Heart right ventricle (tissue), 16 donors: ENCODE data around the gene FYTTD1. TPM values are rescaled to one million over a fixed set of nuclear protein-coding genes. Genes with fewer than 3 reads are reported as not detected.
A peak's percentile ranks its signal among the peaks of the same experiment; 100 is the strongest.

Experiments
- ATAC-seq, 8 donors: fragments of 200-7000 bp; cut with Tn5 transposase; one replicate each; pipeline ENCODE4 v1.9.1; 2020; ENCODE audit warnings: mild to moderate bottlenecking in 8 of 8, moderate library complexity in 8 of 8, moderate number of reproducible peaks in 1 of 8
- DNase-seq, 2 donors: peaks; one replicate each; pipeline ENCODE4 v3.0.0-alpha.2; 2020
- H3K27ac ChIP-seq, 10 donors: fragments of 200-600 bp; sonication (generic) in 2 of 10; one replicate each; pipeline versions ENCODE4 v1.5.0 to v1.8.0; 2020 to 2022; ENCODE audit warnings: mild to moderate bottlenecking in 3 of 10
- H3K27me3 ChIP-seq, 7 donors: fragments of 200-600 bp; one replicate each; pipeline ENCODE4 v1.8.0; 2021 to 2022; ENCODE audit warnings: mild to moderate bottlenecking in 2 of 7
- H3K36me3 ChIP-seq, 9 donors: fragments of 200-600 bp; sonication (generic) in 1 of 9; one replicate each; pipeline versions ENCODE4 v1.5.0 to v1.8.0; 2020 to 2022; ENCODE audit warnings: mild to moderate bottlenecking in 2 of 9
- H3K4me1 ChIP-seq, 9 donors: fragments of 200-600 bp; sonication (generic) in 1 of 9; one replicate each; pipeline versions ENCODE4 v1.5.0 to v1.8.0; 2020 to 2022; ENCODE audit warnings: mild to moderate bottlenecking in 4 of 9
- H3K4me3 ChIP-seq, 10 donors: fragments of 200-600 bp; sonication (generic) in 2 of 10; one replicate each; pipeline versions ENCODE4 v1.5.0 to v1.8.0; 2020 to 2022; ENCODE audit warnings: mild to moderate bottlenecking in 7 of 10, moderate library complexity in 2 of 10
- H3K9me3 ChIP-seq, 11 donors: fragments of 200-600 bp in 10 of 11; sonication (generic) in 2 of 11; one replicate each; pipeline versions ENCODE4 v1.5.0 to v1.8.0; 2013 to 2022; ENCODE audit warnings: mild to moderate bottlenecking in 2 of 11, control low read depth in 1 of 11, moderate library complexity in 1 of 11
- whole genome bisulfite sequencing, 2 donors: extraction: QIAGEN DNeasy Blood & Tissue Kit; methylation state at CpG; one replicate each; pipeline ENCODE4 v1.1.7; 2013; ENCODE audit warnings: inconsistent platforms in 1 of 2; 5-methylcytosine and 5-hydroxymethylcytosine counted together
- intact Hi-C, 10 donors: fragments of 100-400 bp; cut with DNase I; formaldehyde crosslinking; loops; one replicate each; pipeline versions ENCODE4 v1.11.1 to v1.14.2; 2022
- polyA plus RNA-seq, 2 donors: library from polyadenylated mRNA; stranded (reverse); fragments of 200-250 nt; gene quantifications; one replicate each; pipeline ENCODE4 v1.2.3, GENCODE V29; 2013
- total RNA-seq, 10 donors: library from RNA; stranded (reverse); fragmentation: NEBNext Ultra II Directional in 3 of 10; extraction: Animal tissue kit (Norgen Biotek cat#: 25700) in 3 of 10; gene quantifications; one replicate each; pipeline versions ENCODE4 v1.2.1 to v1.2.4, GENCODE V29; 2021 to 2023
- TF ChIP-seq, protein P1 (sequence below), 9 donors: fragments of 200-600 bp; sonication (generic) in 2 of 9; IDR thresholded peaks; one replicate each; pipeline versions ENCODE4 v1.5.0 to v1.8.0; 2021 to 2022; ENCODE audit warnings: antibody characterized with exemption in 9 of 9, mild to moderate bottlenecking in 5 of 9, moderate library complexity in 1 of 9
- donor health status: Arrhythmogenic right ventricular cardiomyopathy.
- donor health status: ischemic (EF 13 %, LVEDD 7.1; RV severe dilation, severe dysfunction).
- donor health status: healthy with polysubstance abuse.
- donor health status: DM: no; HTN: yes; CAD: no.
- donor health status: DM: no; HTN: no; CAD: no.
- donor health status: ischemic (EF 25% LVEDD 6.9; RV normal size, moderate dysfunction).
- donor health status: ischemic (EF 25% LVEDD 5.7; RV mildly dilated, moderate dysfunction).
- donor health status: healthy.
- donor health status: DM: yes; HTN: yes; CAD: no.
- donor health status: Ischemic cardiomyopathy.
- donor health status: ischemic (EF 35%, LVEDD 5.7; RV mildly dilated, moderate dysfunction).
- donor health status: nonischemic (EF 11% LVEDD 7.7; RV severe dilation, severe dysfunction).
- donor health status: DM: yes; HTN: yes; CAD: no.
- donor health status: PGD.
- donor health status: ischemic (EF 29% LVEDD 5.4; RV normal size, mild dysfunction).
- donor health status: nonischemic (EF 23%, LVEDD 6.1; RV moderate dilation, normal function).

FYTTD1 gene
- total and polyA plus RNA-seq, 12 donors = 16.5 to 111 (median 77.9) TPM

DNA sequence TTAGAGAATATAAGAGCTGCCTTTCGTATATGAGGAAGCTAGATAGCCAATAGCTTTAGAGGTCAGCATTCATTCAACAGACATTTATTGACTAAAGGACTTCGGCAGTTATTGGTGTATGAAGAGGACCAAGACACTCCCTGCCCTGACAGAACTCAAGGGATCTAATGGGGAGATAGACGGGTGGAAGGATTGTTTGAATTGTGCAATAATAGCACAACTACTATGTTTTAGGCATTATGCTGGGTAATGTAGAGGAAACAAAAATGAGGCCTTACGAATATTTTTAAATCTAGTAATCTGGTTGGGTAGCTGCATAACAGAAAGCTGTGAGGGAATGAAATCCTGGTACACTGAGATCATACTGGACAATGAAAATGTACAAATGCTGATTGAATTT, 46.4 kb downstream of the FYTTD1 start:
- no peak for DNase-seq
- H3K4me3 ChIP-seq = no peak overlapping the region
- no peaks in the 10 kb centered on the region for H3K36me3 ChIP-seq
- WGBS, 2 donors = 59 to 63% methylated on average over 4 of the region's 4 CpGs
- TF ChIP-seq, protein P1, sequence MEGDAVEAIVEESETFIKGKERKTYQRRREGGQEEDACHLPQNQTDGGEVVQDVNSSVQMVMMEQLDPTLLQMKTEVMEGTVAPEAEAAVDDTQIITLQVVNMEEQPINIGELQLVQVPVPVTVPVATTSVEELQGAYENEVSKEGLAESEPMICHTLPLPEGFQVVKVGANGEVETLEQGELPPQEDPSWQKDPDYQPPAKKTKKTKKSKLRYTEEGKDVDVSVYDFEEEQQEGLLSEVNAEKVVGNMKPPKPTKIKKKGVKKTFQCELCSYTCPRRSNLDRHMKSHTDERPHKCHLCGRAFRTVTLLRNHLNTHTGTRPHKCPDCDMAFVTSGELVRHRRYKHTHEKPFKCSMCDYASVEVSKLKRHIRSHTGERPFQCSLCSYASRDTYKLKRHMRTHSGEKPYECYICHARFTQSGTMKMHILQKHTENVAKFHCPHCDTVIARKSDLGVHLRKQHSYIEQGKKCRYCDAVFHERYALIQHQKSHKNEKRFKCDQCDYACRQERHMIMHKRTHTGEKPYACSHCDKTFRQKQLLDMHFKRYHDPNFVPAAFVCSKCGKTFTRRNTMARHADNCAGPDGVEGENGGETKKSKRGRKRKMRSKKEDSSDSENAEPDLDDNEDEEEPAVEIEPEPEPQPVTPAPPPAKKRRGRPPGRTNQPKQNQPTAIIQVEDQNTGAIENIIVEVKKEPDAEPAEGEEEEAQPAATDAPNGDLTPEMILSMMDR (IDR thresholded peaks at IDR 0.05) = no peak
- no peaks in the 10 kb centered on the region for H3K9me3 ChIP-seq
- H3K27ac ChIP-seq = no peak overlapping the region
- H3K4me1 ChIP-seq = peaks cover 10 to 79% (median 51%) of the 10 kb centered on the region in 9 donors
- no peak for ATAC-seq
- no peaks in the 10 kb centered on the region for H3K27me3 ChIP-seq
- intact Hi-C loops = no loop called here

DNA sequence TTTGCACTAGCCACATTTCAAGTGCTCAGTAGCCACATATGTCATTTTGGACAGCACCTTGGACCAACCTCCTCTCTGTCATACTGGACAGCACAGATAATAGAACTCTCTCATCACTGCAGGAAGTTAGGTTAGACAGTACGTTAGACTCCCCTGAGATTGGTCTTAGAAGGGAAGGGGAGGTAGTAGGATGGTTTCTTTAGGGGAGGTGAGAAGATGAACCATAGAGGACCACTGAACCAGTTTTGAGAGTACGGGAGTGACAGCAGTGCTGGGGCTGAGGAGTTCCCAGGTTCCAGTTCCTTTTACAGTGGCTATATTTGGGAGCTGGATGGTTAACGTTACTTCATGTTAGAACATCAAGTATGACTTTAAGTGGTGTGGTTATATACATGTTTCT, 49.2 kb downstream of the FYTTD1 start:
- Histone ChIP-seq H3K27me3 (no peaks in the 10 kb centered on the region), H3K4me1 (peaks cover 10 to 76% (median 37%) of the 10 kb centered on the region in 9 donors), H3K4me3 (no peak overlapping the region), H3K9me3 (no peaks in the 10 kb centered on the region), H3K36me3 (no peaks in the 10 kb centered on the region), H3K27ac (no peak overlapping the region)
- WGBS, 2 donors = 24 to 37% methylated on average over 3 of the region's 3 CpGs
- peak in 1 of 8 donors; percentile 29 for ATAC-seq
- intact Hi-C loops = no loop called here
- TF ChIP-seq, protein P1 (IDR thresholded peaks at IDR 0.05) = no peak
- no peak for DNase-seq

DNA sequence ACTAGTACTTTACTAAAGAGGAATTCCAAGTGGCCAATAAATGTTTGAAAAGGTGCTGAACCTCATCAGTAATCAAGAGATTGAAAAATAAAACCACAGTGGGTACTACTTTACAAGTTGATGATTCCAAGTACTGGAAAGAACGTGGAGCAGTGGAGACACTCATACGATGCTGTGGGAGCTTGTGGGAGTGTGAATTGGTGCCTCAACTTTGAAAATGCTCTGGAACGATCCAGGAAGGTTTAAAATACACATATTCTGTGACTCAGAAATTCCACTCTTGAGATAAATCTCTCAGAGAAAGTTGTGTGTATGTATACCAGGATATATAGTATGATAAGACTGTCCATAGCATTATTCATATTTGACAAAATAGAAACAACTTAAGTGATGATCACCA, 50.7 kb downstream of the FYTTD1 start:
- TF ChIP-seq, protein P1 (IDR thresholded peaks at IDR 0.05) = no peak
- no peak for ATAC-seq

DNA sequence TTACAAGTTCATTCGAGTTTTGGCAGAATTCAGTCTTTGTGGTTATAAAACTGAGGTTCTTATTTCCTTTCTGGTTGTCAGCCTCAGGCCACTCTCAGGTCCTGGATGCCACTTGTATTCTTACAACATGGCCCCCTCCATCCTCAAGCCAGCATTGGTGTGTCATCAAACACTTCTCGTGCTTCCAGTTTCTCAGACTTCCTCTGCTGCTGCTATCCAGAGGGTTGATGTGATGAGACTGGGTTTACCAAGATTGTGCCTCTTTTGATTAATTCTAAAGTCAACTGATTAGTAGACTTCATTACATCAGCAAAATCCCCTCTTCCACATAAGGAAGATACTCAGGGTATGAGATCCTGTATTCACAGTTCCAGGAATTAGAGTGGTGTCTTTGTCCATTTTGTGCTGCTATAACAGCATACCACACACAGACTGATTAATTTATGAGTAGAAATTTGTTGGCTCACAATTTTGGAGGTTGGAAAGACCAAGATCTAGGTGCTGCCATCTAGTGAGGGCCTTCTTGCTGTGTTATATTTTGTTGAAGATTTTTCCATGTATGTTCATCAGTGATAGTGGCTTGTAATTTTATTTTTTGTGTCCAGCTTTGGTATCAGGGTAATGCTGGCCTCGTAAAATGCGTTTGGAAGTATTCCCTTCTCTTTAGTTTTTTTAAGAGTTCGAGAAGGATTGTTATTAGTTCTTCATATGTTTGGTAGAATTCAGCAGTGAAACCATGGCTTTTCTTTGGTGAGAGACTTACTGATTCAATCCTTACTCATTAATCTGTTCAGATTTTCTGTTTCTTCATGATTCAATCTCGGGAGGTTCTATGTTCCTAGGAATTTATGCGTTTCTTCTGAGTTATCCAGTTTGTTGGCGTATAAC, 52.5 kb downstream of the FYTTD1 start:
- Histone ChIP-seq H3K36me3 (no peaks in the 10 kb centered on the region), H3K27me3 (no peaks in the 10 kb centered on the region), H3K4me1 (peaks cover 7 to 52% (median 27%) of the 10 kb centered on the region in 9 donors), H3K9me3 (no peaks in the 10 kb centered on the region), H3K4me3 (no peak overlapping the region), H3K27ac (no peak overlapping the region)
- WGBS, 2 donors = 67 to 76% methylated on average over 8 of the region's 8 CpGs
- no peak for DNase-seq
- intact Hi-C loops = no loop called here
- peak in 1 of 8 donors; percentile 44 for ATAC-seq
- TF ChIP-seq, protein P1 (IDR thresholded peaks at IDR 0.05) = peak in 6 of 9 donors; percentile 16 to 44 (median 30)

More for the DNA sequence above, 50.7 kb downstream of the FYTTD1 start:
- peaks cover 7 to 61% (median 27%) of the 10 kb centered on the region in 9 donors for H3K4me1 ChIP-seq
- WGBS, 2 donors = 82 to 84% methylated on average over 3 of the region's 3 CpGs
- H3K27me3 ChIP-seq = no peaks in the 10 kb centered on the region
- intact Hi-C loops = no loop called here
- DNase-seq = no peak
- no peak overlapping the region for H3K27ac ChIP-seq
- H3K9me3 ChIP-seq = no peaks in the 10 kb centered on the region
- H3K4me3 ChIP-seq = no peak overlapping the region
- H3K36me3 ChIP-seq = no peaks in the 10 kb centered on the region
